ENCODE results near the gene NUDT16L1. TPM values are rescaled to one million over a fixed set of nuclear protein-coding genes. Genes with fewer than 3 reads are reported as not detected.

The NUDT16L1 gene
- polyA plus RNA-seq, 2 donors, result 18.5 to 29.3 TPM

DNA sequence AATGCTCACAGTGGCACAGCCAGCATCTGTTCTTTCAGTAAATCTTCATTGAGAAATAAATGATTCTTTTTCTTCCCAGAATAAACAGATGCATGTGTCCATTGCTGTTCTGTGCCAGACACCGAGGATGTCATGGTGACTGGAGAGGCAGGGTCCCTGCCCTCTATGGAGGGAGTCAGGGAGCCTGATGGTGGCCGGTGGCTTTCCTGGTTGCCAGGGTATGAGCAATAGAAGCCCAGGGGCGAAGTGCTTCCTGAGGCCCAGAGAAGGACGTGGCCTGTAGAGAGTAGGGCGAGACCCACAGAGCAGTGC is 29.9 kb upstream of the NUDT16L1 start:
- Histone ChIP-seq H3K4me3 (ENCODE audit: low read depth in 1 of 2, low read length in 2 of 2) (no peak overlapping the region), H3K9me3 (ENCODE audit: control insufficient read depth in 2 of 2, insufficient read depth in 1 of 2, low read depth in 1 of 2, low read length in 1 of 2) (no peaks in the 10 kb centered on the region), H3K27me3 (ENCODE audit: control insufficient read depth in 1 of 2, insufficient read depth in 2 of 2, low read length in 2 of 2) (no peaks in the 10 kb centered on the region), H3K36me3 (ENCODE audit: control insufficient read depth in 2 of 2, insufficient read depth in 2 of 2, low read length in 1 of 2) (peaks cover 10 to 33% of the 10 kb centered on the region in 2 donors), H3K4me1 (ENCODE audit: control insufficient read depth in 2 of 2, insufficient read depth in 2 of 2, low read length in 1 of 2) (peaks cover 3 to 12% of the 10 kb centered on the region in 2 donors), H3K27ac (ENCODE audit: low read depth in 2 of 2, low read length in 1 of 2) (peak overlapping the region in 1 of 2 donors; percentile 23)
- 76 to 78% methylated on average over 5 of the region's 5 CpGs for WGBS, 2 donors

DNA sequence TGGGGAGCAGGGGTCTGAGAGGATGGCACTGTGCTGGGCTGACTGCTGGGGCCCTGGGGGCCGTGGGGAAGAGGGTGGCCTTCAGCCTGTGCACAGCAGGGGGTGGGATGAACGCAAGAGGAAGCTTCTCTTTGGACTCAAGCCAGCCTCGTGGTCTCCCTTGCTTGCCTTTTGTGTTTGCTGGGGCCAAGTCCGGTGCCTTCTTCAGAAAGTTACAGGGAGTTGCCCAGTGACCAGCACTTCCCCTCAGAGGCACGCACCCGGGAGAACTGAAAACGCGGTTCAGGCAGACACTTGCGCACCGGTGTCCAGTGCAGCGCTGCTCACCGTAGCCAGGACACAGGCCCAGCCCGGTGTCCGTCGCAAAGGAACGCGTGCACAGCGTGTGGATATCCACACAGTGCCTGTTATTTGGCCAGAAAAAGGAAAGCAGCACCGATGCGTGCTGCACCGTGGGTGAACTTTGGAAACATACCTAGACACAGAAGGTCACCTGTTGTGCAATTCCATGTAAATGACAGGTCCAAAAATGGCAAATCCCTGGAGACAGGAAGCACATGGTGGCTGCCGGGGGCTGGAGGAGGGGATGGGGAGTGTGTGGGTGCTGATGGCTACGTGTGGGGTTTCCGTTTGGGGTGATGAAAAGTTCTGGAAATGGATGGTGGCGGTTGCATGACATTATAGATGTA is 29.4 kb upstream of the NUDT16L1 start:
- H3K4me1 ChIP-seq (ENCODE audit: control insufficient read depth in 2 of 2, insufficient read depth in 2 of 2, low read length in 1 of 2), result peaks cover 3 to 12% of the 10 kb centered on the region in 2 donors
- peaks cover 9 to 36% of the 10 kb centered on the region in 2 donors for H3K36me3 ChIP-seq (ENCODE audit: control insufficient read depth in 2 of 2, insufficient read depth in 2 of 2, low read length in 1 of 2)
- H3K9me3 ChIP-seq (ENCODE audit: control insufficient read depth in 2 of 2, insufficient read depth in 1 of 2, low read depth in 1 of 2, low read length in 1 of 2), result no peaks in the 10 kb centered on the region
- 67 to 78% methylated on average over 24 to 25 of the region's 25 CpGs for WGBS, 2 donors
- peak overlapping the region in 1 of 2 donors; percentile 57 for H3K27ac ChIP-seq (ENCODE audit: low read depth in 2 of 2, low read length in 1 of 2)
- no peak overlapping the region for H3K4me3 ChIP-seq (ENCODE audit: low read depth in 1 of 2, low read length in 2 of 2)
- no peaks in the 10 kb centered on the region for H3K27me3 ChIP-seq (ENCODE audit: control insufficient read depth in 1 of 2, insufficient read depth in 2 of 2, low read length in 2 of 2)

DNA sequence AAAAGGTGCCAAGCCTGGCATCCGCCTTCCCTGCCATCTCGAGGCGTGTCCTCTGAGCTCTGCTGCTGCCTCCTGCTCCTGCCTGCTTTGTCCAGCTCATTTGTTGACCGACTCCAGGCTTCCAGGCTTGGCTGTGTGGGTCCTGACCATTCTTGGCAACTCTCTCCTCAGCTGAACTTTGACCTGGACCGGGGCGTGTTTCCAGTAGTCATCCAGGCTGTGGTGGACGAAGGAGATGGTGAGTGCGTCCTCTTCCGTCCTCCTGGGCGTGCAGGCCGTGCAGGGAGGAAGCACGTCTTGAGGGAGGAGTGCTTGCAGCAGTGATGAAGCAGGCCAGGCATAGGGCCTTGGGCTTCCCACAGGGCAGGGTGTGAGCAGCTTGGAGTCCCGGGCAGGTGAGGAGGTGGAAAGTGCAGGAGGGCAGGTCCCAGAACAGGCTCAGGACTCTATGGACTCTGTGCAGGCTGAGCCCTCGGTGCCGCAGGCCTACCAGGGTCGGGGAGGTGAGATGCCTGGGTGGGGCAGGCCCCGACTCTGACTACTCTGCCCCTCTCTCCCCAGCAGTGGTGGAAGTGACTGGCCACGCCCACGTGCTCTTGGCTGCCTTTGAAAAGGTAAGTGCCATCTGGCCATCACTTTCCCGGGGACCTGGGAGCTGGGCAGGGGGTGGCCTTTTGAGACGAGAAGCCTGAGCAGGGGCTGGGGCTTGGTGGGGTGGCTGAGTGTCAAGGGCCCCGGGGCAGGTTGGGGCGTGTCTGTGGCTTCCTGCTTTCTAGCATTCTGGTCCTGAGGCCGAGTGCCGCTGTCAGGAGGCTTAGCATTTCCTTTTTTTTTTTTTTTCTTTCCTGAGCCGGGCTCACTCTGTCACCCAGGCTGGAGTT is 28.6 kb upstream of the NUDT16L1 start:
- WGBS, 2 donors, result 42 to 45% methylated on average over 25 to 26 of the region's 26 CpGs
- Histone ChIP-seq H3K4me3 (ENCODE audit: low read depth in 1 of 2, low read length in 2 of 2) (no peak overlapping the region), H3K27ac (ENCODE audit: low read depth in 2 of 2, low read length in 1 of 2) (peak overlapping the region; percentile 5 to 57), H3K4me1 (ENCODE audit: control insufficient read depth in 2 of 2, insufficient read depth in 2 of 2, low read length in 1 of 2) (peaks cover 3 to 12% of the 10 kb centered on the region in 2 donors), H3K9me3 (ENCODE audit: control insufficient read depth in 2 of 2, insufficient read depth in 1 of 2, low read depth in 1 of 2, low read length in 1 of 2) (no peaks in the 10 kb centered on the region), H3K36me3 (ENCODE audit: control insufficient read depth in 2 of 2, insufficient read depth in 2 of 2, low read length in 1 of 2) (peaks cover 11 to 32% of the 10 kb centered on the region in 2 donors), H3K27me3 (ENCODE audit: control insufficient read depth in 1 of 2, insufficient read depth in 2 of 2, low read length in 2 of 2) (no peaks in the 10 kb centered on the region)

DNA sequence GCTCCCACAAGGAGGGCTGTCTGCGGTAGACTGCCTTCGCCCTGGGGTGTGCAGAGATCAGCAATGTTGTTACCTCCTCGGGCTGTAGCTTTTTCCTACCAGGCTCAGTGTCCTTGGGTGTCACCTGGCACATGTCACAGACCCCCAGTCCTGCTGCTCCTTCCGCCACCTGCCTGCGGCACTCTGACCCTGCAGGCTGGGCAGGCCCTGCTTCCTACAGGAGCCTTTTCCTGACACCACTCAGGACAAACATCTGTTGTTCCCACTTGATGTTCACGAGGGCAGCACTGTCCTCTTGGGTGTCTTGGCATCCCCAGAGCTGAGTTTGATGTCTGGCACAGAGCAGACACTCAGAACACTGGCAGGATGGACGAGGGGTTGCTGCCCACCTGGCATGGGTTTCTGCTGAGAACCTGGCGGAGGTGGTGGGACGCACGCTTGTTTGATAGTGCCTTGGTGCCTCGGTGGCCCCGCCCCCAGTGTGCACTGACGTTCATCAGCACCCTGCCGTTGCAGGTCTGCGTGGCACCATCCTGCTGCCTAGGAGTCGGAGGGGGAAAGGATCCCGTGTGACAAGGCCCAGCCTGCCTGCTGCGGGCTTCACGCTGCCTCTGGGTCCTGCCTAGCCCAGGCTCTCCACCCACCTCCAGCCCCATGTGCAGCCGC is 26.7 kb upstream of the NUDT16L1 start:
- no peaks in the 10 kb centered on the region for H3K9me3 ChIP-seq (ENCODE audit: control insufficient read depth in 2 of 2, insufficient read depth in 1 of 2, low read depth in 1 of 2, low read length in 1 of 2)
- H3K36me3 ChIP-seq (ENCODE audit: control insufficient read depth in 2 of 2, insufficient read depth in 2 of 2, low read length in 1 of 2), result peaks cover 11 to 45% of the 10 kb centered on the region in 2 donors
- 89 to 92% methylated on average over 20 of the region's 20 CpGs for WGBS, 2 donors
- H3K4me1 ChIP-seq (ENCODE audit: control insufficient read depth in 2 of 2, insufficient read depth in 2 of 2, low read length in 1 of 2), result peaks cover 0 to 10% of the 10 kb centered on the region in 2 donors
- H3K27ac ChIP-seq (ENCODE audit: low read depth in 2 of 2, low read length in 1 of 2), result no peak overlapping the region
- no peaks in the 10 kb centered on the region for H3K27me3 ChIP-seq (ENCODE audit: control insufficient read depth in 1 of 2, insufficient read depth in 2 of 2, low read length in 2 of 2)
- no peak overlapping the region for H3K4me3 ChIP-seq (ENCODE audit: low read depth in 1 of 2, low read length in 2 of 2)

DNA sequence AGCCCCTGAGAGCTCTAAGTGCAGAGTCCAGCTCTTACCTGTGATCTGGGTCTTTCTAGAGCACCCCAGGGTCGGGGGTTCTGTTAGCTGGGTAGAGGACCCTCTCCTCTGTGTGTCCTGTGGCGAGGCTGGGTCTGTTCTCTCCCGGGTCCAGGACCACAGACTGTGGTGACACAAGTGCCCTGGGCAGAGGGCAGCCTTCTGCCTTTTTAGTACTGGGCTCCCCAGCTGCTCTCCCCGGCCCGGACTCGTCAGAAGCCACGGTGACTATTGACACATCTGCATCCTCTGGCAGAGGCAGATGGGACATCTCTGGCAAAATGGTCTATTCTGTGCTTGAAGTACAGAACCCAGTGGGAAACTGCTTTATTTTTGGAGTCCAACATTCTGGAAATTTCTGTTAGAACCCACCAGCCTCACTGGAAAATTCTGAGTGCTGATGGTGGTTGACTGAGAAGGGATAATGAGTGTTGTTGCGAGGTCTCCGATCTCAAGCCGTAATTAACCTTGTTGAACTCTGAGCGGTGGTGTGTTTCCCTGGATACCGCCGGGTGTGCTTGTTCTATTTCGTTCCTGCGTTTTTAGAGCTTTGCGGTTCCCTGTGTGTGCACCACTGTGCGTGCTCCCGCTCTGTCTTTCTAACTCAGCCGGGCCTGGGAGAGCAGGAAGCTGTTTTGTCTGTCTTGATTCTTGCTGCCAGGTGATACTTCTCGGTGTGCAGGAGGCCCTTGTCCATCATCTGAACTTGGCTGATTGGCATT is 26.0 kb upstream of the NUDT16L1 start:
- Histone ChIP-seq H3K27me3 (ENCODE audit: control insufficient read depth in 1 of 2, insufficient read depth in 2 of 2, low read length in 2 of 2) (no peaks in the 10 kb centered on the region), H3K4me1 (ENCODE audit: control insufficient read depth in 2 of 2, insufficient read depth in 2 of 2, low read length in 1 of 2) (peaks cover 0 to 9% of the 10 kb centered on the region in 2 donors), H3K36me3 (ENCODE audit: control insufficient read depth in 2 of 2, insufficient read depth in 2 of 2, low read length in 1 of 2) (peaks cover 11 to 47% of the 10 kb centered on the region in 2 donors), H3K4me3 (ENCODE audit: low read depth in 1 of 2, low read length in 2 of 2) (no peak overlapping the region), H3K9me3 (ENCODE audit: control insufficient read depth in 2 of 2, insufficient read depth in 1 of 2, low read depth in 1 of 2, low read length in 1 of 2) (no peaks in the 10 kb centered on the region), H3K27ac (ENCODE audit: low read depth in 2 of 2, low read length in 1 of 2) (no peak overlapping the region)
- 93 to 95% methylated on average over 20 of the region's 20 CpGs for WGBS, 2 donors

DNA sequence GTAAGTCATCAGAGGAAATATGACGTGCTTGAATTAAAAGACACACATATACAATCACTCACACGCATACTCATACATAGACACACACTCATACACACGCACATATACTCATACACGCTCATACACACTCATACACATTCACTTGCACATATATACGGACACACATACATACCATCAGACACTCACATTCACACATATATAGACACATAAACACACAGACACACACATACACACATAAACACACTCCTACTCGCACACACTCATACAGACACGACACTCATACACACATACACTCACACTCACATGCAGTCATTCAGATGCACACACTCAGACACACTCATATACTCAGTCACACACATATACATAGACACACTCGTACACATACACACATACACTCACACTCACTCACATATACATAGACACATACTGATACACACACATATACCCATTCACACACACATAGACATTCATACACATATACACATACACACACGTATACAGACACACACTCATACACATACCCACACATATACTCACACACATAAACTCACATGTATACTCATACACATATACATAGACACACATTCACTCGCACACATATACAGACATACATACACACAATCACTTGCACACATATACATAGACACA is 24.9 kb upstream of the NUDT16L1 start:
- peaks cover 0 to 9% of the 10 kb centered on the region in 2 donors for H3K4me1 ChIP-seq (ENCODE audit: control insufficient read depth in 2 of 2, insufficient read depth in 2 of 2, low read length in 1 of 2)
- no peaks in the 10 kb centered on the region for H3K9me3 ChIP-seq (ENCODE audit: control insufficient read depth in 2 of 2, insufficient read depth in 1 of 2, low read depth in 1 of 2, low read length in 1 of 2)
- H3K27ac ChIP-seq (ENCODE audit: low read depth in 2 of 2, low read length in 1 of 2), result no peak overlapping the region
- peaks cover 13 to 54% of the 10 kb centered on the region in 2 donors for H3K36me3 ChIP-seq (ENCODE audit: control insufficient read depth in 2 of 2, insufficient read depth in 2 of 2, low read length in 1 of 2)
- 95% methylated on average over 10 of the region's 10 CpGs for WGBS, 2 donors
- no peak overlapping the region for H3K4me3 ChIP-seq (ENCODE audit: low read depth in 1 of 2, low read length in 2 of 2)
- no peaks in the 10 kb centered on the region for H3K27me3 ChIP-seq (ENCODE audit: control insufficient read depth in 1 of 2, insufficient read depth in 2 of 2, low read length in 2 of 2)

DNA sequence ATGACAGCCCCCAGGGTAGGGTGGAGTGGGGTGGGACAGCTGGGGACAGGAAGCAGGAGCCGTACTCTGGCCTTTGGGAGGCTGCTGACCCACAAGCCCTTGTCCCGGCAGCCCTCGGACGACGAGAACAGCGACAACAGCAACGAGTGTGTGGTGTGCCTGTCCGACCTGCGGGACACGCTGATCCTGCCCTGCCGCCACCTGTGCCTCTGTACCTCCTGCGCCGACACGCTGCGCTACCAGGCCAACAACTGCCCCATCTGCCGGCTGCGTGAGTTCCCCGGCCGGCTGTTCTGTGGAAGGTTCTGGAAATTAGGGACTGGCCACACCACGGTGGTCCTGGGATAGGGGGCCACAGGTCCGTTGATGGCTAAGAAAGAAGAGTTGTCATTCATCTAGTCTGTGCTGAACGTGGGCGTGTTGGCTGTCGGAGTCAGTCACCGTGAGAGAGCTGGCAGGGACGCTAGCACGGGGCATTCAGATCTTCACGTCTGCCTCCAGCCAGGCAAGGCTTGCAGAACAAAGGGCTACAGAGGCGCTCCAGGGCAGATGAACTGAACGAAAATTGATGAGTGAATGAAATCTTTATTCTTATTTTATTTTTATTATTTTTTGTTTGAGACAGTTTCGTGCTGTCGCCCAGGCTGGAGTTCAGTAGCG is 19.8 kb upstream of the NUDT16L1 start:
- Histone ChIP-seq H3K4me3 (ENCODE audit: low read depth in 1 of 2, low read length in 2 of 2) (no peak overlapping the region), H3K27ac (ENCODE audit: low read depth in 2 of 2, low read length in 1 of 2) (no peak overlapping the region), H3K27me3 (ENCODE audit: control insufficient read depth in 1 of 2, insufficient read depth in 2 of 2, low read length in 2 of 2) (no peaks in the 10 kb centered on the region), H3K9me3 (ENCODE audit: control insufficient read depth in 2 of 2, insufficient read depth in 1 of 2, low read depth in 1 of 2, low read length in 1 of 2) (no peaks in the 10 kb centered on the region), H3K36me3 (ENCODE audit: control insufficient read depth in 2 of 2, insufficient read depth in 2 of 2, low read length in 1 of 2) (peaks cover 6 to 44% of the 10 kb centered on the region in 2 donors), H3K4me1 (ENCODE audit: control insufficient read depth in 2 of 2, insufficient read depth in 2 of 2, low read length in 1 of 2) (peaks cover 0 to 2% of the 10 kb centered on the region in 2 donors)
- WGBS, 2 donors, result 88% methylated on average over 31 to 33 of the region's 33 CpGs

DNA sequence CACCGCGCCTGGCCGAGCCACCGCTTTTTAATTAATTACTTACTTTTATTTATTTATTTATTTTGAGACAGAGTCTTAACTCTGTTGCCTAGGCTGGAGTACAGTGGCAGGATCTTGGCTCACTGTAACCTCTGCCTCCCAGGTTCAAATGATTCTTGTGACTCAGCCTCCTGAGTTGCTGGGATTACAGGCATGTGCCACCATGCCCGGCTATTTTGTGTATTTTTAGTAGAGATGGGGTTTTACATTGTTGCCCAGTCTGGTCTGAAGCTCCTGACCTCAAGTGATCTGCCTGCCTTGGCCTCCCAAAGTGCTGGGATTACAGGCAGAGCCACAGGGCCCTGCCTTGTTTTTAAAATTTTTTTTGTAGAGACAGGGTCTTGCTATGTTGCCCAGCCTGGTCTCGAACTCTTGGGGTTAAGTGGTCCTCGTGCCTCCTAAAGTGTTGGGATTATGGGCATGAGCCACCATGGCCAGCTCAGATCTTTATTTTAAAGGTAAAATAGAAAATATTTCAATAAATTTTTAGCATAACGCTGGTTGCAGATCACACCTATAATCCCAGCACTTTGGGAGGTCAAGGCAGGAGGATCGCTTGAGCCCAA is 18.3 kb upstream of the NUDT16L1 start:
- 88 to 89% methylated on average over 9 of the region's 9 CpGs for WGBS, 2 donors
- H3K4me3 ChIP-seq (ENCODE audit: low read depth in 1 of 2, low read length in 2 of 2), result no peak overlapping the region
- H3K4me1 ChIP-seq (ENCODE audit: control insufficient read depth in 2 of 2, insufficient read depth in 2 of 2, low read length in 1 of 2), result peaks cover 0 to 5% of the 10 kb centered on the region in 2 donors
- no peak overlapping the region for H3K27ac ChIP-seq (ENCODE audit: low read depth in 2 of 2, low read length in 1 of 2)
- H3K9me3 ChIP-seq (ENCODE audit: control insufficient read depth in 2 of 2, insufficient read depth in 1 of 2, low read depth in 1 of 2, low read length in 1 of 2), result no peaks in the 10 kb centered on the region
- no peaks in the 10 kb centered on the region for H3K27me3 ChIP-seq (ENCODE audit: control insufficient read depth in 1 of 2, insufficient read depth in 2 of 2, low read length in 2 of 2)
- H3K36me3 ChIP-seq (ENCODE audit: control insufficient read depth in 2 of 2, insufficient read depth in 2 of 2, low read length in 1 of 2), result peaks cover 3 to 41% of the 10 kb centered on the region in 2 donors

Data from esophagus (tissue), 2 donors.